Heart right ventricle (tissue), 16 donors: ENCODE results near the gene CD7. TPM values are rescaled to one million over a fixed set of nuclear protein-coding genes. Genes with fewer than 3 reads are reported as not detected.

ENCODE experiments used
- ATAC-seq, 8 donors: fragments of 200-7000 bp; cut with Tn5 transposase; one replicate each; pipeline ENCODE4 v1.9.1; 2020; ENCODE audit warnings: mild to moderate bottlenecking in 8 of 8, moderate library complexity in 8 of 8, moderate number of reproducible peaks in 1 of 8
- DNase-seq, 2 donors: peaks; one replicate each; pipeline ENCODE4 v3.0.0-alpha.2; 2020
- H3K27ac ChIP-seq, 10 donors: fragments of 200-600 bp; sonication (generic) in 2 of 10; one replicate each; pipeline versions ENCODE4 v1.5.0 to v1.8.0; 2020 to 2022; ENCODE audit warnings: mild to moderate bottlenecking in 3 of 10
- H3K27me3 ChIP-seq, 7 donors: fragments of 200-600 bp; one replicate each; pipeline ENCODE4 v1.8.0; 2021 to 2022; ENCODE audit warnings: mild to moderate bottlenecking in 2 of 7
- H3K36me3 ChIP-seq, 9 donors: fragments of 200-600 bp; sonication (generic) in 1 of 9; one replicate each; pipeline versions ENCODE4 v1.5.0 to v1.8.0; 2020 to 2022; ENCODE audit warnings: mild to moderate bottlenecking in 2 of 9
- H3K4me1 ChIP-seq, 9 donors: fragments of 200-600 bp; sonication (generic) in 1 of 9; one replicate each; pipeline versions ENCODE4 v1.5.0 to v1.8.0; 2020 to 2022; ENCODE audit warnings: mild to moderate bottlenecking in 4 of 9
- H3K4me3 ChIP-seq, 10 donors: fragments of 200-600 bp; sonication (generic) in 2 of 10; one replicate each; pipeline versions ENCODE4 v1.5.0 to v1.8.0; 2020 to 2022; ENCODE audit warnings: mild to moderate bottlenecking in 7 of 10, moderate library complexity in 2 of 10
- H3K9me3 ChIP-seq, 11 donors: fragments of 200-600 bp in 10 of 11; sonication (generic) in 2 of 11; one replicate each; pipeline versions ENCODE4 v1.5.0 to v1.8.0; 2013 to 2022; ENCODE audit warnings: mild to moderate bottlenecking in 2 of 11, control low read depth in 1 of 11, moderate library complexity in 1 of 11
- CTCF ChIP-seq, 9 donors: fragments of 200-600 bp; sonication (generic) in 2 of 9; IDR thresholded peaks; one replicate each; pipeline versions ENCODE4 v1.5.0 to v1.8.0; 2021 to 2022; ENCODE audit warnings: antibody characterized with exemption in 9 of 9, mild to moderate bottlenecking in 5 of 9, moderate library complexity in 1 of 9
- WGBS, 2 donors: extraction: QIAGEN DNeasy Blood & Tissue Kit; methylation state at CpG; one replicate each; pipeline ENCODE4 v1.1.7; 2013; ENCODE audit warnings: inconsistent platforms in 1 of 2; 5-methylcytosine and 5-hydroxymethylcytosine counted together
- intact Hi-C, 10 donors: fragments of 100-400 bp; cut with DNase I; formaldehyde crosslinking; loops; one replicate each; pipeline versions ENCODE4 v1.11.1 to v1.14.2; 2022
- polyA plus RNA-seq, 2 donors: library from polyadenylated mRNA; stranded (reverse); fragments of 200-250 nt; gene quantifications; one replicate each; pipeline ENCODE4 v1.2.3, GENCODE V29; 2013
- total RNA-seq, 10 donors: library from RNA; stranded (reverse); fragmentation: NEBNext Ultra II Directional in 3 of 10; extraction: Animal tissue kit (Norgen Biotek cat#: 25700) in 3 of 10; gene quantifications; one replicate each; pipeline versions ENCODE4 v1.2.1 to v1.2.4, GENCODE V29; 2021 to 2023
- donor health status: Arrhythmogenic right ventricular cardiomyopathy.
- donor health status: ischemic (EF 13 %, LVEDD 7.1; RV severe dilation, severe dysfunction).
- donor health status: healthy with polysubstance abuse.
- donor health status: DM: no; HTN: yes; CAD: no.
- donor health status: DM: no; HTN: no; CAD: no.
- donor health status: ischemic (EF 25% LVEDD 6.9; RV normal size, moderate dysfunction).
- donor health status: ischemic (EF 25% LVEDD 5.7; RV mildly dilated, moderate dysfunction).
- donor health status: healthy.
- donor health status: DM: yes; HTN: yes; CAD: no.
- donor health status: Ischemic cardiomyopathy.
- donor health status: ischemic (EF 35%, LVEDD 5.7; RV mildly dilated, moderate dysfunction).
- donor health status: nonischemic (EF 11% LVEDD 7.7; RV severe dilation, severe dysfunction).
- donor health status: DM: yes; HTN: yes; CAD: no.
- donor health status: PGD.
- donor health status: ischemic (EF 29% LVEDD 5.4; RV normal size, mild dysfunction).
- donor health status: nonischemic (EF 23%, LVEDD 6.1; RV moderate dilation, normal function).

Gene CD7
- total and polyA plus RNA-seq, 12 donors: 0.15 to 6.0 (median 0.39) TPM; not detected in 1

- Histone ChIP-seq H3K4me3 (no peak overlapping the region), H3K27ac (no peak overlapping the region), H3K36me3 (no peaks in the 10 kb centered on the region), H3K9me3 (no peaks in the 10 kb centered on the region), H3K27me3 (peaks cover 6 to 47% (median 28%) of the 10 kb centered on the region in 7 donors), H3K4me1 (peaks cover 0 to 11% (median 4%) of the 10 kb centered on the region in 9 donors)
- 85 to 92% methylated on average over 7 of the region's 7 CpGs for WGBS, 2 donors
- ATAC-seq: no peak
- no peak for DNase-seq
- intact Hi-C loops: loop anchor here in 8 of 10 donors (5.0 to 10.0 kb wide), 9 partner anchors 42 to 422 kb away; no protein-coding TSS in a partner anchor
- no peak for TF ChIP-seq CTCF (IDR thresholded peaks at IDR 0.05)
Measured at GRCh38 chr17:82354804-82355308, 37.4 kb upstream of the CD7 start.

- H3K4me1 ChIP-seq: peaks cover 0 to 22% (median 13%) of the 10 kb centered on the region in 9 donors
- no peaks in the 10 kb centered on the region for H3K9me3 ChIP-seq
- no peak for DNase-seq
Measured at GRCh38 chr17:82353484-82353883, 36.1 kb upstream of the CD7 start.

GRCh38 chr17:82351713-82352488 is 34.5 kb upstream of the CD7 start:
- intact Hi-C loops: loop anchor here (1.0 to 10.0 kb wide), 11 partner anchors 60 to 425 kb away; no protein-coding TSS in a partner anchor
- ATAC-seq: peak; percentile 76 to 90 (median 84)
- no peaks in the 10 kb centered on the region for H3K9me3 ChIP-seq
- H3K27me3 ChIP-seq: peaks cover 0 to 26% (median 12%) of the 10 kb centered on the region in 7 donors
- no peak overlapping the region for H3K4me3 ChIP-seq
- peak; percentile 76 to 86 for DNase-seq
- no peaks in the 10 kb centered on the region for H3K36me3 ChIP-seq
- 32 to 40% methylated on average over 26 of the region's 26 CpGs for WGBS, 2 donors
- H3K4me1 ChIP-seq: peaks cover 0 to 22% (median 13%) of the 10 kb centered on the region in 9 donors
- no peak overlapping the region for H3K27ac ChIP-seq
- TF ChIP-seq CTCF (IDR thresholded peaks at IDR 0.05): peak; percentile 95 to 99 (median 97)

More at GRCh38 chr17:82353484-82353883, 36.1 kb upstream of the CD7 start:
- ATAC-seq: no peak
- Histone ChIP-seq H3K27me3 (peaks cover 5 to 40% (median 23%) of the 10 kb centered on the region in 7 donors), H3K36me3 (no peaks in the 10 kb centered on the region), H3K27ac (no peak overlapping the region), H3K4me3 (no peak overlapping the region)
- 87 to 88% methylated on average over 8 of the region's 8 CpGs for WGBS, 2 donors
- intact Hi-C loops: loop anchor here in 9 of 10 donors (2.0 to 10.0 kb wide), 10 partner anchors 59 to 424 kb away; no protein-coding TSS in a partner anchor
- no peak for TF ChIP-seq CTCF (IDR thresholded peaks at IDR 0.05)

GRCh38 chr17:82351254-82351712 is 33.9 kb upstream of the CD7 start:
- peaks cover 0 to 23% (median 10%) of the 10 kb centered on the region in 7 donors for H3K27me3 ChIP-seq
- H3K27ac ChIP-seq: no peak overlapping the region
- peak in 1 of 2 donors; percentile 13 for DNase-seq
- H3K36me3 ChIP-seq: no peaks in the 10 kb centered on the region
- intact Hi-C loops: loop anchor here in 9 of 10 donors (2.0 to 10.0 kb wide), 9 partner anchors 61 to 426 kb away; no protein-coding TSS in a partner anchor
- ATAC-seq: peak in 5 of 8 donors; percentile 3 to 40 (median 21)
- 61% methylated on average over 21 of the region's 21 CpGs for WGBS, 2 donors
- TF ChIP-seq CTCF (IDR thresholded peaks at IDR 0.05): no peak
- peaks cover 0 to 22% (median 13%) of the 10 kb centered on the region in 9 donors for H3K4me1 ChIP-seq
- no peaks in the 10 kb centered on the region for H3K9me3 ChIP-seq
- no peak overlapping the region for H3K4me3 ChIP-seq
